NK-92 (cell line): ENCODE measurements around the gene HOXC10.

Experiments
- DNase-seq: peaks from one replicate; lab custom pipeline; 2025; ENCODE audit not compliant: unreplicated experiment; lab: John Stamatoyannopoulos, UW

HOXC10 gene

DNA sequence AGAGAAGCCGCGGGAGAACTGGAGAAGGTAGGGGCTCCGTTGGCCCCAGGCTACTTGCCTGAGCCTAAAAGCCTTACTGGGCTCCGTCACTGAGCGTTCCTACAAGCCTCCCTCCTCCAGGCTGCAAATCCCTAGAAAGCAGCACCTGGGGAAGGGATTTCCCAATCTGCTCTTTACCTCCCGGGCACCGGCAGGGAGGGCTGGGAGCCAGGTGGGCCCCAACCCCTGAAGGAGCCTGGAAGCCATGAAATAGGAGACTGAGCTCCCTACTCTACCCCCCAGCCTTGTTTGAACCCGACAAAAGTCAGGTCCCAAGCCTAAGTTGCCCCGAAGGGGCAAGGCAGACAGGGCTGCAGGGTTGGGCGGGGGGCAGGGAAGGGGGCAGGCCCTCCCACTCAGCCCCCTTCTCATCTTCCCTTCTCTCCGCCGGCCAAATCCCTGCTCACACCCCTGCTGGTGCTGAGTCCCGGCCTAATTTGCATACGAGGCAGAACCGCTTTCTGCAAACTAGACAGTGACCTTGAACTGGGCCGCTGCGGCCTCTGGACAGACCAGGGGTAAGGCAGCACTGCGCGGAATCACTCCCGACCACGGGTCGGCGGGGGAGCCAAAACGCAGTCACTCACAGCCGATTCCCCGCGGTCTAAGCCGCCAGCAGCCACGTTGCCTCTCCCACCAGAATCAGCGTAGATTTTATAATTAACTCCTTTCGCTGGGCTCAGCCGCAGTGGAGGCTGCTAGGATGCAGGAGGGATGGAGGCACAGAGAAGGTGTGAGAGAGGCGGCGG, 34.0 kb upstream of the HOXC10 start:
- no peak for DNase-seq

- DNase-seq = no peak
Measured at GRCh38 chr12:53951577-53952334, 33.2 kb upstream of the HOXC10 start.

GRCh38 chr12:53952335-53952694, 32.6 kb upstream of the HOXC10 start:
- DNase-seq = no peak

DNA sequence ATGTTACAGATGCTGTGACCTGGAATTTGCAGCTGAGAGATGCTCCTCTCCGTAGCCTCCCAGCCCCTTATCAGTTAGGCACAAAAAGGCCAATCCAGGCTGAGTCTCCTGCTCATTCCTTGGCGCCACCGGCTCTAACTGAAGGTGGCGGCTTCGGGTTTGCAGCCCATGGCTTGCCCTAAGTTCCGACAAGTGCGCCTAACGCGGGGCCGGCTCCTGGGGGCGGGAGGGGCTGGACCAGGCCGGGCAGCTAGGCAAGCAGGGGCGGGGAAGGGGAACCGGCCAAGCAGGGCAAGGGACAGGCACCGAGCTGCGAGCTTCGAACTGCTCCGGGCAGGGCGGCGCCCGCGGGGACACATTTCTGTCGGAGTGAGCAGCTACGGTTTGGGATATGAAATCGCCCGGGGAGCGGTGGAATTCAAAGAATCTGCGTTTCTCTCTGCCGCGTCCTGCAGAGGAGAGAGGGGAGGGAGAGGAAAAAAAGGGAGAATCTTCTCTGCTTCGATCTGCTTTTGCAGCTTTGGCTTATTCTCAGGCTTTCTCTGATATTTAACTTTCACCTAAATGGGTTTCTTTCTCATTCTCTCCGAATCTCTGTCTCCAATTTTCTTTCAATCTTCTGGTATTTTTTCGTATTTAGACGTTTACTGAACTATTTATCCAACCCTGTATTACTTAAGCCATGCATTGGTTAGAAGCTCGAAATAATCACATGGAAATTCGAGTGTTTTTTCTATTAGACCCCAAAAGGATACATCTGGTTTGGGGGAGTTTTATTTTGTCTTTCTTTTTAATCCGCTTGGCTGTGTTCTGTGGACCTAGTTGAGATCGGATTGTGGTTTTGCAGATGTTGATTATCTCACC, 31.8 kb upstream of the HOXC10 start:
- no peak for DNase-seq

DNA sequence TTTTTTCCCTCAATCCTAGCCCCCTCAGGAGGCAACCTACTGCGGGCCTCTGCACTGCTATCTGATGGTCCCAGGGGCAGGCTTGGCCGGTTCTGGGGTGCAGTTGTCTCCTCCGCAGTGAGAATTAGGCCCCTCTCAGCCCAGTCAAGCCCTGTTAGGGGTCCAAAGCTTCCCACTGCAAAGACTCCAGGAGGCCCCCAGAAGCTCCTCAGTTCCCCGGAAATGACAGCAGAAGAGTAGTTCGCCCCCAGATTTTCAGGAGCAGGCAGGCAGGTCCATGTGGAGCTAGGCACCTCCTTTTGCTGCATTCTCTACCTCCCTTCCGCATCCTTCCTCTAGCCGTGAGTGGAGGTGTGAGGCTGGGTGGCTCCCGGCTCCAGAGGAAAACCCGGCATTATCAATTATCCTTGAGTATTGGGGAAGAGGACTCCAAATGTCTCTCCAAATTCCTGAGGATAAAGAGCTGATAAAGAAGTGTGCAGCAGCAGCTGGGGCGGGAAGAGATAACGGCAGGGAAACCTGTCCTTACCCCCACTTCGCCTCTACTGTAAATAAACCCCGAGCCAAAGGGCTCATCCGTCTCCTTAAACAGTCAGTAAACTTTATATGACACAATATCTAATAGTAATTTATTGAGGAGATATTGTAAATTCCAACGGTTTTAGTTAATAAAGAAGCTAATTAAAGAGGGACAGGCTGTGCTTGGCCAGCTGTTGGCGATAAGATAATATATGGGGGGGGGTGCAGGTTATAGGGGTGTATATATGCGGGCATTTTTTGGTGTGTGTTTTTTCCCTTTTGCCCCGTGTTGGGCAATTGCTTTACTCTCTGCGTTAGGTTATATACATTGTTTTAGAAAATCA, 30.9 kb upstream of the HOXC10 start:
- no peak for DNase-seq

DNA sequence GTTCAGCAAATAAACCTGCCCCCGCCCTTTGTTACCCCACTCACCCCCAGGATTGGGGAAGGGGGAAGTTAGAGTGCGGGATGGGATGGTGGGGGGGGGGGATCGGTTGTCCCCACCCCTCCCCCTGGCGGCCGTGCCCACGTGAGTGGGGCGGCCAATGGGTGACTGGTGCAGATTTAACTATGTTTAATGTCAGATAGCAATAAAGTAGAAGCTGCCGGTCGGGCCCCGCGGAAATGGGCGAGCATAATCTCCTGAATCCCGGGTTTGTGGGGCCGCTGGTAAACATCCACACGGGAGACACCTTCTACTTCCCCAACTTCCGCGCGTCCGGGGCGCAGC, 30.3 kb upstream of the HOXC10 start, which contains the start of gene HOXC12:
Gene HOXC12 (plus strand): TSS at position 210 of the 342 bp plus-strand sequence. CDS start 27 bp downstream, at position 237.
- DNase-seq = no peak

GRCh38 chr12:53955036-53955775, 29.7 kb upstream of the HOXC10 start:
- DNase-seq = no peak

DNA sequence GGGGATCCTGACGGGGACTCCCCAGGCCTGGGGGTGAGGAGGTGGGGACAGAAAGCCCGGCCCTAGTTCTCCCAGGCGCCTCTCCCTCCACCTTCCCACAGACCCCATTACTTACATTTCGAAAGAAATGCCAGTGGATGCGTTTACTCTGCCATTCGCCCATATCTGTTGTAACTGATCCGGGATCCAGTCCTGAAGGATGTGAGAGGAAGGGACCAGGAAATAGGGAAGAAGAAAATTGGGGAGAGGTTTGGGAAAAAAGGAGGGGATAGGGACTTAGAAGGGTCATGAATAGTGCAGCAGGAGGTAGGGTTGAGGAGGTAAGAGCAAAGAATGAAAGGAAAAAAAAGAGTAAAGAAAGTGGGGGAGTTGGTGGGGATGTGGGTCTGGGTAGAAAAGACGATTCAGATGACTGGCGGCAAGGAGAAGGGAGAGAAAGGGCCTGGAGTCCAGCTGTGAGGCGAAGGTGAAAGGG, 29.1 kb upstream of the HOXC10 start:
- no peak for DNase-seq

DNA sequence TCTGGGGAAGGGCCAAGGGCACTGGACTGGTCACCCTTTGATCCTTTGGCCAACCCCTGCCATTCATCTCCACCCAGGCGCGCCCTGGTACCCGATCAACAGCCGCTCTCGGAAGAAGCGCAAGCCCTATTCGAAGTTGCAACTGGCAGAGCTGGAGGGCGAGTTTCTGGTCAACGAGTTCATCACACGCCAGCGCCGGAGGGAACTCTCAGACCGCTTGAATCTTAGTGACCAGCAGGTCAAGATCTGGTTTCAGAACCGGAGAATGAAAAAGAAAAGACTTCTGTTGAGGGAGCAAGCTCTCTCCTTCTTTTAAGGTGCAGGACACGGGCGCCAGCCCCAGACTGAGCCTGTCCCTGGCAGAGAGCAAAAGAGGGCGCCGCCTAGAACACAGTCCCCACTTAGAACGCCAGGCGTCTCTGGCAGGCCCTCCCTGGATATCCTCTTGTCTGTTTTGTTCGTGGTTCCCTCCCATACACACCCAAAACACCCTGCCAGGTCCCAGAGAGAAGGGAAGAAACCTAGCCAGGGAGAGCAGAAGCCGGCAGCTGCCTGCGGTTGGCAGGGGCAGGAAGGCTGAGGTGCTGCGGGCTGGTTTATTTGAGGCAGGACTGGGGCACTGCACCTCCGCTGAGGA, 28.6 kb upstream of the HOXC10 start:
- DNase-seq = no peak

DNA sequence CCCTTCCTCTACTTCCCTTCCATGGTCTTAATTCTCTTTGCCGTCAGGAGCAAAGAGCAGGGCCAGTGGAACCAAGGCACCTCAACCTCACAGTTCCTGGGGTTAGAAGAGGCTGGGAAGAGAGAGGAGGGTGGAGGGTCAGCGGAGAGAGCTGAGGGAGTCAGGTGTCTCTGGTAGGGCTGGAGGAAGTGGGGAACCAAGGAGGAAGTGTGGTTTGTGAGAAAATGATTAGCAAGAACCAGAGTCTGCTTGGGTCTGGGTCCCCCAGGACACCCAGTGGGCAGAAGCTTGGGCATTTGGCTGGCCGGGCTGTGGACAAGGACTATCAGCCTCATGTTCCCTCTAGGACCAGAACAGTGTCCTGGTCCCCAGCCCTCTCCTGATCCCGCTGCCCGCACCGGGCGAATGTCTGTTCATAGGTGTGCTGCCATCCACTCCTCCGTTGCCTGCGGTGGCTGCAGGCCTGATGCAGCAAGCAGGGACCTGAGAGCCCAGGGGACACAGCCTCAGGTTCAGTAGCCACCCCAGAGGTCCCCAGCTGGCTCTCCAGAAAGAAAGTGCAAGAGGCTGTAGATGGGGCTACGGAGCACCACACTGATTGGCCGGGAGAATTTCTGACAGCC, 27.9 kb upstream of the HOXC10 start:
- no peak for DNase-seq

- no peak for DNase-seq
Measured at GRCh38 chr12:53958128-53958527, 26.8 kb upstream of the HOXC10 start.

DNA sequence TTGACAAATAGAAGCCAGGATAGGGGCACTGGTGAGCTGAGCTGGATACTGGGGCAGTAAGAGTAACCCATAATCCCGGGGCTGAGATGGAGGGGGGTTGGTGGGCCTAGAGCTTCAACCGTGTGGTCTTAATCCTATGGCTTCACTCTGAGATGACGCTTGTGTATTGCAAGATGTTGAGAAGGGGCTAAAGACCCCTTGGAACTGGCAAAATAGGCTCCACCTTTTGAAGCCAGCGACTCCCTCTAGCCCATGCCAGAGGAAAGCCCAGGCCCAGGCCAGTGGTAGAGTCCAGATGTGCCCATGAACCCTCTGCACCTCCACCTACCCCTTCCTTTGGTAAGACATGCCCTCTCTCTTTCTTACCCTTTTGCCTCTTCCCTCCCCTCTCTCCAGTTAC, 25.6 kb upstream of the HOXC10 start:
- DNase-seq = no peak

- no peak for DNase-seq
Measured at GRCh38 chr12:53960187-53961024, 24.5 kb upstream of the HOXC10 start.

DNA sequence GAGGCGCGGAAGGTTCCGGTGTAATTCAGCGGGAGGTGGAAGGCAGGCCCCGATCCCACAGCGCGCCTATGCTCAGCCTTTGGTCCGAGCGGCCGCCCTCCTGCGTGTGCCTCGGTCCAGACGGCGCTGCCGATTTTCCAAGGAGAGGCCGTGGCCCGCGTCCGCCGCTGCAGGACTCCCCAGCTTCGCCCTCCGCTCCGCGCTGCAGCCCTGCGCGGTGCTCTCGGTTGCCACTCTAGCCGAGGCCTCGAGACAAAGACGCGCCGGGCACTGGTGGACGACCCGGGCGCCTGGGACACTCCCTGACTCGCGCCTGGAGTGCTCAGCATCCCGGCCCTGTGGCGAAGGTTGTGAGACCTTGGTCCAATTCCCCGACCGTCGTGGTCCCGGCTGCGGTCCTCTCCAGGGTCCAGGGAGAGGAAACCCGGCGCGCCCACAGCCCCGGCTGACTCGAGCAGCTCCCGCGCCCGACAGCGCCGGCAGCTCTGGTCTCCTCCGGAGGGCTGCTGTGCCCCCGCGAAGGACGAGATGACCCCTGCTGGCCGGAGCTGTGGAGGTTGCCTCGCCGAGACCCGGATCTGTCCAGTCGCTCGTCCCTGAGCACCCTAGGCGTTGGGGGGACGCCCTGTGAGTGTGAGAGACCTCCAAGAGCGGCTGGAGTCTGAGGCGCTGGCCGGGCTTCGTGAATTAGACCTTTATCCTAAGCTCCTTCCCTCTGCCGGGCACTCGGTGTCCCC, 23.8 kb upstream of the HOXC10 start:
- DNase-seq = no peak

- no peak for DNase-seq
Measured at GRCh38 chr12:53963005-53963404, 21.9 kb upstream of the HOXC10 start.

DNA sequence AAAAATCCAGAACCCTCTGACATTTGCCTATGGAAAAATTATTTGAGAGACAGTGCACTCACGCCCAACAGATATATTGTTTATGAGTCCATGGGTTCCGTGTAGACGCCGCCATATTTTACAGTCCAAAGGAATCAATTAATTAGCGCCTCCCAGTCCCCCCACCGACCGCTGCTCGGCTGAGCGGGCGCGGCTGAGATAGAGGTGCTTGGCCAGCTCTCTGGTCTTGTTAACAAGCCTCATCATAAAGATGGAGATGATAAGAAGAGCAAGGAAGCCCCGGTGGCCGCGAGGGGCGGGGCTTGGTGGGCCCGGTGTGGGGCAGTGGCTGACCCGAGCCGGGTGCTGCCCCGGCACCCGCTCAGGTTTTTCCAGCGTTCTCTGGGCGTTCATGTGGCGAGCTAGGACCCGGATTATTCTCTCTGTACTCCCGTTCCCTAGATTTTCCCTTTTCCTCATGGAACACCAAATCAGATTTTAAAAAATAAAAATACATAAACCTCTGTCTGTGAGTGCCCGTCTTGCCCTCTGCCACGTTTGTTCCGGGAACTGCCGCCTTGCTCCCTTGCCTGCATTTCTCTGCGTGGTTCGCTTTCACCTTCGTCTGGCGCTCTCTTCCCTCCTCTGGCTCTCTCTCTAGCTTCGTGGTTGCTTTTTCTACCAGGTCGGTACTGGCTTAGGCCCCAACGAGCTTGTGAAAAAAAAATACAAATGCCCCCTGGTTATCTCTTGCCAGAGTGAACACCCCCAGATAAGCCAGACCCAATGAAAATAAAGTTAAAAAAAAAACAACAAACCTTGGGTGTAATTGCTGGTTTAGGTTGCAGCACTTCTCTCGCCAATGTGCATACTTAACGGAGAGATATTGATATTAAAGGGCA, 21.3 kb upstream of the HOXC10 start:
- DNase-seq = no peak
